H1 (cell line): ENCODE measurements around the gene ZSWIM7. TPM values are rescaled to one million over a fixed set of nuclear protein-coding genes. Genes with fewer than 3 reads are reported as not detected.

Source experiments
- CHD2 ChIP-seq: IDR thresholded peaks from 2 replicates; pipeline ENCODE4 v1.6.1; 2012; ENCODE audit warnings: low read length, improper control_type of control experiment
- CTBP2 ChIP-seq: IDR thresholded peaks from 2 replicates; pipeline ENCODE4 v1.7.0; 2011; ENCODE audit warnings: borderline replicate concordance, mild to moderate bottlenecking, moderate library complexity, mixed read lengths, low read length; ENCODE audit not compliant: insufficient read depth, insufficient read length
- GTF2F1 ChIP-seq: IDR thresholded peaks from 2 replicates; pipeline ENCODE4 v1.6.1; 2012; ENCODE audit warnings: low read depth, low read length, improper control_type of control experiment, borderline replicate concordance
- HDAC6 ChIP-seq: IDR thresholded peaks from one replicate; pipeline ENCODE4 v1.7.1; 2012; ENCODE audit warnings: low read depth, mild to moderate bottlenecking, inconsistent platforms, low read length, moderate library complexity
- RXRA ChIP-seq: IDR thresholded peaks from 2 replicates; pipeline ENCODE4 v1.6.1; 2011; ENCODE audit warnings: low read depth, mild to moderate bottlenecking, low read length, moderate library complexity; ENCODE audit not compliant: insufficient read depth
- TAF7 ChIP-seq: optimal IDR thresholded peaks from 2 replicates; pipeline ENCODE3; 2011; ENCODE audit warnings: low read depth, mild to moderate bottlenecking, inconsistent platforms, low read length, moderate library complexity, borderline replicate concordance
- USF2 ChIP-seq: IDR thresholded peaks from 2 replicates; pipeline ENCODE4 v1.6.1; 2011; ENCODE audit warnings: low read length, improper control_type of control experiment
- polyA plus RNA-seq, 7 experiments: library from polyadenylated mRNA; depleted of rRNA in 3 of 7; stranded (reverse) in 5 of 7; unstranded in 2 of 7; fragments of >200 nt in 5 of 7; fragments of 200-250 nt in 2 of 7; gene quantifications; 1 replicate in 5 of 7; 2 replicates in 1 of 7; 4 replicates in 1 of 7; pipeline versions ENCODE4 v1.2.1 to v1.2.3, GENCODE V29; 2011 to 2013; ENCODE audit warnings: missing spikeins in 2 of 7, mixed read lengths in 2 of 7
- total RNA-seq: library from RNA; stranded (reverse); fragmentation: NEBNext Ultra II Directional; extraction: Animal tissue kit (Norgen Biotek cat#: 25700); gene quantifications from 2 replicates; pipeline ENCODE4 v1.2.1, GENCODE V29; 2021

Gene ZSWIM7
- total and polyA plus RNA-seq, 2 of the 8 experiments (the other 6 are each of a cell fraction or from before 2014, with no cell fraction given), result 39.3 to 57.7 TPM

- TF ChIP-seq CTBP2 (no peak), RXRA (no peak), USF2 (no peak), TAF7 (no peak), GTF2F1 (no peak), HDAC6 (no peak), CHD2 (no peak)
These were observed 29.0 kb downstream of the ZSWIM7 start (continued) for GRCh38 chr17:15970500-15970899.
